ENCODE results near the gene DDA1.

The DDA1 gene

GRCh38 chr19:17327654-17328516, 18.5 kb downstream of the DDA1 start:
- DNase-seq (ENCODE audit: extremely low spot score, insufficient read length, low read depth), result no peak
- no peak for FAIRE-seq

GRCh38 chr19:17328517-17329365, 19.4 kb downstream of the DDA1 start:
- no peak for FAIRE-seq
- no peak for DNase-seq (ENCODE audit: extremely low spot score, insufficient read length, low read depth)

GRCh38 chr19:17329366-17330261, 20.3 kb downstream of the DDA1 start:
- DNase-seq (ENCODE audit: extremely low spot score, insufficient read length, low read depth) (no peak), FAIRE-seq (no peak)

- FAIRE-seq, result no peak
- no peak for DNase-seq (ENCODE audit: extremely low spot score, insufficient read length, low read depth)
Observed at GRCh38 chr19:17330262-17331044, 21.1 kb downstream of the DDA1 start.

- no peak for FAIRE-seq
Observed at GRCh38 chr19:17331045-17331558, 21.7 kb downstream of the DDA1 start.

GRCh38 chr19:17332360-17332676, 23.0 kb downstream of the DDA1 start:
- FAIRE-seq (no peak), DNase-seq (ENCODE audit: extremely low spot score, insufficient read length, low read depth) (no peak)

More at GRCh38 chr19:17331045-17331558, 21.7 kb downstream of the DDA1 start:
- no peak for DNase-seq (ENCODE audit: extremely low spot score, insufficient read length, low read depth)

- DNase-seq (ENCODE audit: extremely low spot score, insufficient read length, low read depth), result no peak
- FAIRE-seq, result no peak
Observed at GRCh38 chr19:17332677-17333581, 23.6 kb downstream of the DDA1 start.

- FAIRE-seq, result peak; percentile 73
- DNase-seq (ENCODE audit: extremely low spot score, insufficient read length, low read depth), result peak; percentile 69
Observed at GRCh38 chr19:17333611-17334413, 24.4 kb downstream of the DDA1 start.

- DNase-seq (ENCODE audit: extremely low spot score, insufficient read length, low read depth) (peak; percentile 79), FAIRE-seq (peak; percentile 96)
Observed at GRCh38 chr19:17334414-17335409, 25.3 kb downstream of the DDA1 start, which contains the start of gene ANO8. ANO8 (minus strand) TSS chr19:17334855; CDS start chr19:17334670, 185 bp downstream.

GRCh38 chr19:17335575-17335974, 26.2 kb downstream of the DDA1 start:
- no peak for FAIRE-seq
- no peak for DNase-seq (ENCODE audit: extremely low spot score, insufficient read length, low read depth)

GRCh38 chr19:17336872-17337674, 27.7 kb downstream of the DDA1 start, which contains the start of gene GTPBP3:
GTPBP3 (plus strand) TSS chr19:17337553; CDS start chr19:17337612, 59 bp downstream.
- DNase-seq (ENCODE audit: extremely low spot score, insufficient read length, low read depth) (peak; percentile 95), FAIRE-seq (peak; percentile 99)

GRCh38 chr19:17337675-17338432, 28.5 kb downstream of the DDA1 start:
- FAIRE-seq (no peak), DNase-seq (ENCODE audit: extremely low spot score, insufficient read length, low read depth) (no peak)

GRCh38 chr19:17338433-17339078, 29.2 kb downstream of the DDA1 start:
- DNase-seq (ENCODE audit: extremely low spot score, insufficient read length, low read depth) (no peak), FAIRE-seq (no peak)
